Motor neuron (in vitro differentiated cells): ENCODE measurements around the gene PTPRM. TPM values are rescaled to one million over a fixed set of nuclear protein-coding genes. Genes with fewer than 3 reads are reported as not detected.

ENCODE experiments used
- ATAC-seq, 8 experiments: fragments of 200-7000 bp; cut with Tn5 transposase; replicated peaks in 6 of 8; 2 replicates each; pipeline ENCODE4 v1.8.0; 2021; ENCODE audit warnings: mild to moderate bottlenecking in 8 of 8, moderate library complexity in 8 of 8
- H3K27ac ChIP-seq, 2 donors: fragments of 250-450 bp; sonication (Bioruptor Pico); 2 replicates each; pipeline ENCODE4 v1.9.0; 2021; ENCODE audit warnings: antibody characterized with exemption in 2 of 2, mild to moderate bottlenecking in 2 of 2, moderate library complexity in 1 of 2
- H3K4me1 ChIP-seq, 2 donors: fragments of 250-450 bp; sonication (Bioruptor Pico); replicated peaks in 1 of 2; 2 replicates each; pipeline ENCODE4 v1.6.1; 2021; ENCODE audit warnings: antibody characterized with exemption in 2 of 2, mild to moderate bottlenecking in 2 of 2, moderate library complexity in 1 of 2
- H3K4me3 ChIP-seq, 5 donors: fragments of 250-450 bp; sonication (Bioruptor Pico); 2 replicates each; pipeline ENCODE4 v1.9.0; 2021; ENCODE audit warnings: antibody characterized with exemption in 5 of 5, mild to moderate bottlenecking in 5 of 5, moderate library complexity in 4 of 5
- WGBS, 10 experiments: fragments of 450-650 bp; shearing (Covaris generic); methylation state at CpG; one replicate each; pipeline ENCODE4 v1.0.0; 2022; 5-methylcytosine and 5-hydroxymethylcytosine counted together
- in situ Hi-C, 9 experiments: fragments of 400-800 bp; cut with MboI; loops; one replicate each; pipeline ENCODE4 v1.15.0; 2021; ENCODE audit warnings: low sequenced_read_pairs in 9 of 9, low pct_unique_long_range_greater_than_20kb in 2 of 9; ENCODE audit not compliant: unreplicated experiment in 9 of 9
- total RNA-seq, 8 experiments: library from RNA; unstranded; fragments of 300-600 nt; gene quantifications; 2 replicates each; pipeline versions ENCODE4 v1.2.3 to v1.2.4, GENCODE V29; 2022

The PTPRM gene
- total RNA-seq, 8 experiments from 2014 or later, result 12.9 to 106 (median 66.9) TPM

GRCh38 chr18:7750966-7751365, 183.8 kb downstream of the PTPRM start:
- Histone ChIP-seq H3K4me3 (no peak overlapping the region), H3K4me1 (no peaks in the 10 kb centered on the region), H3K27ac (no peak overlapping the region)
- in situ Hi-C loops, result loop anchor here in 1 of 9 experiments (25.0 kb wide), 1 partner anchor 164 kb away; no protein-coding TSS in a partner anchor
- 40 to 100% (median 69%) methylated on average over 1 to 4 of the region's 5 CpGs; no CpG with 5 or more reads in 4 of the 10 experiments for WGBS, 10 experiments
- no peak for ATAC-seq

- in situ Hi-C loops, result loop anchor here in 1 of 9 experiments (25.0 kb wide), 1 partner anchor 167 kb away; no protein-coding TSS in a partner anchor
- Histone ChIP-seq H3K27ac (no peak overlapping the region), H3K4me3 (no peak overlapping the region), H3K4me1 (no peaks in the 10 kb centered on the region)
- no peak for ATAC-seq
- 71 to 100% (median 96%) methylated on average over 1 of the region's 1 CpG; no CpG with 5 or more reads in 4 of the 10 experiments for WGBS, 10 experiments
Measured at GRCh38 chr18:7754258-7754657, 187.1 kb downstream of the PTPRM start.

- Histone ChIP-seq H3K4me3 (no peak overlapping the region), H3K27ac (no peak overlapping the region), H3K4me1 (no peaks in the 10 kb centered on the region)
- ATAC-seq, result peak in 2 of 8 experiments; percentile 46 to 72
- WGBS, 10 experiments, result 80 to 100% (median 93%) methylated on average over 2 to 5 of the region's 7 CpGs; no CpG with 5 or more reads in 1 of the 10 experiments
- in situ Hi-C loops, result loop anchor here in 1 of 9 experiments (25.0 kb wide), 1 partner anchor 167 kb away; no protein-coding TSS in a partner anchor
Measured at GRCh38 chr18:7754725-7755181, 187.6 kb downstream of the PTPRM start.

- peak in 1 of 8 experiments; percentile 55 for ATAC-seq
- Histone ChIP-seq H3K27ac (no peak overlapping the region), H3K4me1 (no peaks in the 10 kb centered on the region), H3K4me3 (no peak overlapping the region)
- 71 to 100% (median 92%) methylated on average over 1 to 4 of the region's 4 CpGs for WGBS, 10 experiments
- in situ Hi-C loops, result loop anchor here in 1 of 9 experiments (25.0 kb wide), 1 partner anchor 169 kb away; no protein-coding TSS in a partner anchor
Measured at GRCh38 chr18:7755753-7756475, 188.8 kb downstream of the PTPRM start.

- no peak overlapping the region for H3K4me3 ChIP-seq
- H3K4me1 ChIP-seq, result no peaks in the 10 kb centered on the region
- WGBS, 10 experiments, result 25 to 100% (median 94%) methylated on average over 1 to 2 of the region's 2 CpGs; no CpG with 5 or more reads in 3 of the 10 experiments
- no peak for ATAC-seq
- no peak overlapping the region for H3K27ac ChIP-seq
- in situ Hi-C loops, result loop anchor here in 1 of 9 experiments (25.0 kb wide), 1 partner anchor 170 kb away; no protein-coding TSS in a partner anchor
Measured at GRCh38 chr18:7757175-7757574, 190.1 kb downstream of the PTPRM start.

GRCh38 chr18:7758764-7759163, 191.6 kb downstream of the PTPRM start:
- 0 to 86% (median 59%) methylated on average over 1 to 2 of the region's 2 CpGs; no CpG with 5 or more reads in 4 of the 10 experiments for WGBS, 10 experiments
- in situ Hi-C loops, result loop anchor here in 1 of 9 experiments (25.0 kb wide), 1 partner anchor 171 kb away; no protein-coding TSS in a partner anchor
- Histone ChIP-seq H3K4me3 (no peak overlapping the region), H3K27ac (no peak overlapping the region), H3K4me1 (peaks cover 1 to 2% of the 10 kb centered on the region in 2 donors)
- no peak for ATAC-seq

- ATAC-seq, result peak in 1 of 8 experiments; percentile 90
Measured at GRCh38 chr18:7760967-7761948, 194.1 kb downstream of the PTPRM start.

GRCh38 chr18:7764405-7764804, 197.3 kb downstream of the PTPRM start:
- Histone ChIP-seq H3K27ac (no peak overlapping the region), H3K4me3 (no peak overlapping the region), H3K4me1 (peaks cover 3 to 11% of the 10 kb centered on the region in 2 donors)
- WGBS, 10 experiments, result 56 to 100% (median 60%) methylated on average over 1 to 2 of the region's 2 CpGs; no CpG with 5 or more reads in 5 of the 10 experiments
- in situ Hi-C loops, result loop anchor here in 1 of 9 experiments (25.0 kb wide), 1 partner anchor 177 kb away; no protein-coding TSS in a partner anchor
- ATAC-seq, result peak in 1 of 8 experiments; percentile 53

More at GRCh38 chr18:7760967-7761948, 194.1 kb downstream of the PTPRM start:
- WGBS, 10 experiments, result 37 to 100% (median 91%) methylated on average over 1 to 6 of the region's 6 CpGs; no CpG with 5 or more reads in 1 of the 10 experiments
- in situ Hi-C loops, result loop anchor here in 1 of 9 experiments (25.0 kb wide), 1 partner anchor 174 kb away; no protein-coding TSS in a partner anchor
- H3K4me1 ChIP-seq, result peaks cover 3 to 7% of the 10 kb centered on the region in 2 donors
- no peak overlapping the region for H3K27ac ChIP-seq
- H3K4me3 ChIP-seq, result no peak overlapping the region

GRCh38 chr18:7766346-7766745, 199.2 kb downstream of the PTPRM start:
- in situ Hi-C loops, result loop anchor here in 1 of 9 experiments (25.0 kb wide), 1 partner anchor 179 kb away; no protein-coding TSS in a partner anchor
- Histone ChIP-seq H3K27ac (no peak overlapping the region), H3K4me3 (no peak overlapping the region), H3K4me1 (peaks cover 3 to 11% of the 10 kb centered on the region in 2 donors)
- 70 to 80% (median 73%) methylated on average over 1 to 4 of the region's 4 CpGs; no CpG with 5 or more reads in 7 of the 10 experiments for WGBS, 10 experiments
- peak in 5 of 8 experiments; percentile 25 to 61 (median 32) for ATAC-seq

GRCh38 chr18:7766817-7767216, 199.7 kb downstream of the PTPRM start:
- Histone ChIP-seq H3K4me1 (peaks cover 3 to 11% of the 10 kb centered on the region in 2 donors), H3K4me3 (no peak overlapping the region), H3K27ac (no peak overlapping the region)
- 88 to 100% (median 100%) methylated on average over 1 of the region's 1 CpG; no CpG with 5 or more reads in 2 of the 10 experiments for WGBS, 10 experiments
- in situ Hi-C loops, result loop anchor here in 1 of 9 experiments (25.0 kb wide), 1 partner anchor 180 kb away; no protein-coding TSS in a partner anchor
- ATAC-seq, result peak in 2 of 8 experiments; percentile 20 to 26

- no peak for ATAC-seq
- in situ Hi-C loops, result loop anchor here in 1 of 9 experiments (25.0 kb wide), 1 partner anchor 184 kb away; no protein-coding TSS in a partner anchor
- WGBS, 10 experiments, result 44 to 100% (median 81%) methylated on average over 1 to 4 of the region's 4 CpGs; no CpG with 5 or more reads in 1 of the 10 experiments
- Histone ChIP-seq H3K4me1 (peaks cover 0 to 7% of the 10 kb centered on the region in 2 donors), H3K4me3 (no peak overlapping the region), H3K27ac (no peak overlapping the region)
Measured at GRCh38 chr18:7770908-7771307, 203.8 kb downstream of the PTPRM start.

- Histone ChIP-seq H3K4me1 (no peaks in the 10 kb centered on the region), H3K27ac (no peak overlapping the region), H3K4me3 (no peak overlapping the region)
- no peak for ATAC-seq
- in situ Hi-C loops, result loop anchor here in 1 of 9 experiments (25.0 kb wide), 1 partner anchor 185 kb away; no protein-coding TSS in a partner anchor
Measured at GRCh38 chr18:7772510-7772888, 205.4 kb downstream of the PTPRM start.
